GM10847 (cell line): ENCODE measurements around the gene RELN.

ENCODE experiments used
- POLR2A ChIP-seq: IDR thresholded peaks from 2 replicates; pipeline ENCODE4 v1.6.1; 2011; ENCODE audit not compliant: insufficient read length; ENCODE audit errors: extremely low read depth

The RELN gene

DNA sequence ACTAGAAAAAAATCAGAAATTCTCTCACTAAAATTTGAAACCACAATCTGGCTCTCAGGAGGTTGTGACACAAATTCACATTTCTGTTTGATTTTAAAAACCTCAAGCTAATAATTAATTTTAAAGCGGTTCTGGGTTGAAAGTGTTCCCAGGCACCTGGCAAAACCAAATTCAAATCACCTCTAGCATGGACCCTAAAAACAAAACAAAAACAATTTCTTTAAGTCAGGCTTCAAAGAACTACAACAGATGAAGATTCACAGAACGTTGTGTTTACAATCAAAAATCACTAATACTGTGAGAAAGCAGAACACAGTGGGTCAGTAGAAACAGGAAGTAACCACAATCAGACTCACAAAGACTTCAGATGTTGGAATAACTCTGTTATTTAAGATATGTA, 7.2 kb upstream of the RELN start:
- TF ChIP-seq POLR2A, result no peak

GRCh38 chr7:103996017-103996551, 6.6 kb upstream of the RELN start:
- no peak for TF ChIP-seq POLR2A

DNA sequence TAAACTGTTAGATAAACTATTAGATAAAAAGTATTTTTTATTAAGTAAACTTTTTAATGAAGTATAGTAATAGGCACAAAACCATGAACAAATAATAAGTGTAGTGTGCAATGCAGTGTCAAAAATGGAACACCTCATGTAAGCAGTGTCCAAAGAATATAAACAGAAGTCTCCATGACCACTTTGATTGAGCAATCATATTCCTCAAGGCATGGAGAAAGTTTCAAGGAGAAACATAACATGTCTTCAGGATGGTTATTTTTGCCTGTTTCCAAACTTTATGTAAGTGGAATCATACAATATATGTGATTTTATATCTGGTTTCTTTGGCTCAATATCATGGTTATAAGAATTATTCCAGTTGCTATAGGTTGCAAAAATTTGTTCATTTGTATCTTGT, 6.1 kb upstream of the RELN start:
- no peak for TF ChIP-seq POLR2A

- TF ChIP-seq POLR2A, result no peak
Measured at GRCh38 chr7:103993551-103993950, 4.1 kb upstream of the RELN start.

DNA sequence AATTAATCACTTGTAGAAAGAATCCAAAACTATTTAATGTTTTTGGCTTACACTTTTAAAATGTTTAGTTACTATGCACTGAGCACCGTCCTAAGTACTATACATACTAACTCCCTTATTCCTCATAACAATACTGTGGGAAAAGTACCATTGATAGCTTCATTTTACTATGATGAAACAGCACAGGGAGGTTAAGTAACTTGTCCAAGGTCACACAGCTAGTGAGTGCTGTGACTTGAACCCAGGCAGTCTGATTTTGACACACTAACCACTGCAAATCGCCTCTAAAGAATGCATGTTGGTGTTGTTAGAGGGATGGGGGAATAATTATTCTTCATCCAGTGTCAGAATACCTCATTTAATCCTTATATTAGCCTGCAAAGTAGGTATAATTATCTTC, 1.9 kb upstream of the RELN start:
- no peak for TF ChIP-seq POLR2A

DNA sequence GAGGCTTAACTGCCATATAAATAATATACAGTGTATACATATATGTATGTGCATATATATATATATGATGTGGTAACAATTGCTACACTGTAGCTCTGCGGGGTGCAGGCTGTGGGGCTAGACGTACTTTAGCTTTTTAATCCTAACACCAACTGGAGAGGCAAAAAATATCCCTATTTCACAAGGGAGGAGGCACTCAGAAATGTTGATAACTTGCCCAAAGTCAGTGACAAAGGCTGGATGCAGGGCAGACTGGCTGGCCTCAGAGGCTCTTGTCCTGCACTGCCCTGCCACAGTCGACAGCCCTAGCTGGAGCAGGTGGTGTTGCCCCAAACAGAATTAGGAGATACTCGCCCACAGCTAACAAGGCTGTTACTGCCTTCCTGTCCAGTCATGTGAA, 1.5 kb upstream of the RELN start:
- no peak for TF ChIP-seq POLR2A

DNA sequence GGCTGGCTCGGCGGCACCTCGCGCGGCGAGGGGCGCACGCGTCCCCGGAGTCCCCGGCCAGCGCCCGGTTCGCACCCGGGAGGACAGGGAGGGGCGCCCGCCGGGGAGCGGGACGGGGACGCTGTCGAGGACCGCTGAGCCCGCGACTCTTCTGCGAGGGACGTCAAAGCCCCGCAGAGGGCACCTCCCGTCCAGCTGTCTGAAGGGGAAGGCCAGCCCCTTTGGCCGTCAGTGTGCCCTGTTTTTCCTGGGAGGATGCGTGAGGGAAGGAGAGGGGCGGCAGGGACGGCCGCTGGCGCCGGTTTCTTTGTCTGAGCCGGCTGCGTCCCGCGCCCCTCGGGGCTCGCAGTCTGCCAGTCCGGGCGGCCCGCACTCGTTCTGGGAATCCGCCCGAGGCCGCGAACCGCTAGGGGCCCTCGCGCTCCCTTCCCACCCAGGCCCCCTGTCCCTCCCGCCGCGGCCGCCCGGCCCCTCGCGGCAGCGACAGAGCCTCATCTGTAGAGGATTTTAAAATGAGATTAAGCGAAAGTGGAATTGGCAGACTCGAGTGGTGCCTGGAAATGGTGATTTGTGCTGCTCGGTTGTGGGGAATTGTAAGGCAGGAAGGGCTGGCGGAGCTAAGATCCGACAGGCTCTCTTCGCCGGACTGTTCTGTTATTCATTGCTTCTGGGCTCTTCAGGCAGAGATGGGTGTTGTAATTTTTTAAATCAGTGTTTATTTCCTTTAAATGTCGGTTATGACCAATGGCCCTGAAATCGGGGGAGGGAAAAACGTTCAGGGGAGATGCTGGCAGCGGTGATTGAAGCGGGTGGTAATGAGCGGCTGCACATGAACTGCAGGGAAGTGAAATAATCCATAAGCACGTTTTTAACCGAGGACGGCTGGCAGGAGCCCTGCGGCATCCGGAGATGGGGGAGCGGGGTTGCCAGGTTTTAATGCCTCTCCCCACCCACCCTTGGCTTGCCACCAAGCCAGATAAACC, 618 bp upstream of the RELN start:
- no peak for TF ChIP-seq POLR2A

- no peak for TF ChIP-seq POLR2A
Measured at GRCh38 chr7:103988468-103989199, 824 bp downstream of the RELN start.

- no peak for TF ChIP-seq POLR2A
Measured at GRCh38 chr7:103987451-103987850, 2.0 kb downstream of the RELN start.

- TF ChIP-seq POLR2A, result no peak
Measured at GRCh38 chr7:103985565-103986126, 3.8 kb downstream of the RELN start.

- no peak for TF ChIP-seq POLR2A
Measured at GRCh38 chr7:103984050-103984449, 5.4 kb downstream of the RELN start.

- TF ChIP-seq POLR2A, result no peak
Measured at GRCh38 chr7:103983201-103983977, 6.1 kb downstream of the RELN start.

DNA sequence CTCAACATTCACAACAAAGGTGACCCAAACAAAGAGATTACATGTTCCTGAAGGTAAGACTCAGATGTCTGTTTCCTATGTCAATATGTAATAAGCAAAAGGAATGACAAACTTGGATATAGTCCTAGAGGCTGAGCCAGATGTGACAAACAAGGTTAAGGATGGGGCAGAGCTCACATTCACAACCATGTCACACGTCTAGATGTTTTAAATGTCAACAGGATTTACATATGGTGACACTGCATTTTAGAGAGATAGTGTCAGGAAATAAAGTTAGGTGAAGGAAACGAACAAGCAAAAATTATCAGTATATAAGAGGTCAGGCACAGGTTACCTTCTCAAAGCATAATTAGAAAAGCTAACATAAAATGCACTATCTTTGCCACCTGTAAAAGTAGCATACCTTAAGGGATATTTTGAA, 8.4 kb downstream of the RELN start:
- no peak for TF ChIP-seq POLR2A

- no peak for TF ChIP-seq POLR2A
Measured at GRCh38 chr7:103972779-103973434, 16.6 kb downstream of the RELN start.
